Heart right ventricle (tissue), 16 donors: ENCODE results near the gene NOXA1. TPM values are rescaled to one million over a fixed set of nuclear protein-coding genes. Genes with fewer than 3 reads are reported as not detected.

Experiments used
- ATAC-seq, 8 donors: fragments of 200-7000 bp; cut with Tn5 transposase; one replicate each; pipeline ENCODE4 v1.9.1; 2020; ENCODE audit warnings: mild to moderate bottlenecking in 8 of 8, moderate library complexity in 8 of 8, moderate number of reproducible peaks in 1 of 8
- DNase-seq, 2 donors: peaks; one replicate each; pipeline ENCODE4 v3.0.0-alpha.2; 2020
- H3K27ac ChIP-seq, 10 donors: fragments of 200-600 bp; sonication (generic) in 2 of 10; one replicate each; pipeline versions ENCODE4 v1.5.0 to v1.8.0; 2020 to 2022; ENCODE audit warnings: mild to moderate bottlenecking in 3 of 10
- H3K27me3 ChIP-seq, 7 donors: fragments of 200-600 bp; one replicate each; pipeline ENCODE4 v1.8.0; 2021 to 2022; ENCODE audit warnings: mild to moderate bottlenecking in 2 of 7
- H3K36me3 ChIP-seq, 9 donors: fragments of 200-600 bp; sonication (generic) in 1 of 9; one replicate each; pipeline versions ENCODE4 v1.5.0 to v1.8.0; 2020 to 2022; ENCODE audit warnings: mild to moderate bottlenecking in 2 of 9
- H3K4me1 ChIP-seq, 9 donors: fragments of 200-600 bp; sonication (generic) in 1 of 9; one replicate each; pipeline versions ENCODE4 v1.5.0 to v1.8.0; 2020 to 2022; ENCODE audit warnings: mild to moderate bottlenecking in 4 of 9
- H3K4me3 ChIP-seq, 10 donors: fragments of 200-600 bp; sonication (generic) in 2 of 10; one replicate each; pipeline versions ENCODE4 v1.5.0 to v1.8.0; 2020 to 2022; ENCODE audit warnings: mild to moderate bottlenecking in 7 of 10, moderate library complexity in 2 of 10
- H3K9me3 ChIP-seq, 11 donors: fragments of 200-600 bp in 10 of 11; sonication (generic) in 2 of 11; one replicate each; pipeline versions ENCODE4 v1.5.0 to v1.8.0; 2013 to 2022; ENCODE audit warnings: mild to moderate bottlenecking in 2 of 11, control low read depth in 1 of 11, moderate library complexity in 1 of 11
- CTCF ChIP-seq, 9 donors: fragments of 200-600 bp; sonication (generic) in 2 of 9; IDR thresholded peaks; one replicate each; pipeline versions ENCODE4 v1.5.0 to v1.8.0; 2021 to 2022; ENCODE audit warnings: antibody characterized with exemption in 9 of 9, mild to moderate bottlenecking in 5 of 9, moderate library complexity in 1 of 9
- WGBS, 2 donors: extraction: QIAGEN DNeasy Blood & Tissue Kit; methylation state at CpG; one replicate each; pipeline ENCODE4 v1.1.7; 2013; ENCODE audit warnings: inconsistent platforms in 1 of 2; 5-methylcytosine and 5-hydroxymethylcytosine counted together
- intact Hi-C, 10 donors: fragments of 100-400 bp; cut with DNase I; formaldehyde crosslinking; loops; one replicate each; pipeline versions ENCODE4 v1.11.1 to v1.14.2; 2022
- polyA plus RNA-seq, 2 donors: library from polyadenylated mRNA; stranded (reverse); fragments of 200-250 nt; gene quantifications; one replicate each; pipeline ENCODE4 v1.2.3, GENCODE V29; 2013
- total RNA-seq, 10 donors: library from RNA; stranded (reverse); fragmentation: NEBNext Ultra II Directional in 3 of 10; extraction: Animal tissue kit (Norgen Biotek cat#: 25700) in 3 of 10; gene quantifications; one replicate each; pipeline versions ENCODE4 v1.2.1 to v1.2.4, GENCODE V29; 2021 to 2023
- donor health status: Arrhythmogenic right ventricular cardiomyopathy.
- donor health status: ischemic (EF 13 %, LVEDD 7.1; RV severe dilation, severe dysfunction).
- donor health status: healthy with polysubstance abuse.
- donor health status: DM: no; HTN: yes; CAD: no.
- donor health status: DM: no; HTN: no; CAD: no.
- donor health status: ischemic (EF 25% LVEDD 6.9; RV normal size, moderate dysfunction).
- donor health status: ischemic (EF 25% LVEDD 5.7; RV mildly dilated, moderate dysfunction).
- donor health status: healthy.
- donor health status: DM: yes; HTN: yes; CAD: no.
- donor health status: Ischemic cardiomyopathy.
- donor health status: ischemic (EF 35%, LVEDD 5.7; RV mildly dilated, moderate dysfunction).
- donor health status: nonischemic (EF 11% LVEDD 7.7; RV severe dilation, severe dysfunction).
- donor health status: DM: yes; HTN: yes; CAD: no.
- donor health status: PGD.
- donor health status: ischemic (EF 29% LVEDD 5.4; RV normal size, mild dysfunction).
- donor health status: nonischemic (EF 23%, LVEDD 6.1; RV moderate dilation, normal function).

Gene NOXA1
- total and polyA plus RNA-seq, 12 donors: 0.62 to 10.6 (median 3.0) TPM

GRCh38 chr9:137387114-137387890 lies 35.9 kb upstream of the NOXA1 start:
- peak; percentile 28 to 72 (median 58) for ATAC-seq
- peak overlapping the region in 4 of 10 donors; percentile 5 to 33 (median 28) for H3K4me3 ChIP-seq
- peaks cover 0 to 45% (median 23%) of the 10 kb centered on the region in 9 donors for H3K4me1 ChIP-seq
- intact Hi-C loops: loop anchor here in 1 of 10 donors (5.0 kb wide), 1 partner anchor 90 kb away; no protein-coding TSS in a partner anchor
- DNase-seq: no peak
- WGBS, 2 donors: 48 to 57% methylated on average over 34 of the region's 34 CpGs
- peak overlapping the region; percentile 44 to 95 (median 84) for H3K27ac ChIP-seq
- H3K27me3 ChIP-seq: no peaks in the 10 kb centered on the region
- no peaks in the 10 kb centered on the region for H3K9me3 ChIP-seq
- peaks cover 0 to 6% (median 0%) of the 10 kb centered on the region in 9 donors for H3K36me3 ChIP-seq
- TF ChIP-seq CTCF (IDR thresholded peaks at IDR 0.05): no peak

- H3K27ac ChIP-seq: peak overlapping the region; percentile 44 to 95 (median 84)
Observed at GRCh38 chr9:137387891-137388560, 35.2 kb upstream of the NOXA1 start.

GRCh38 chr9:137388589-137389427 lies 34.4 kb upstream of the NOXA1 start:
- H3K27ac ChIP-seq: peak overlapping the region in 8 of 10 donors; percentile 40 to 95 (median 84)
- TF ChIP-seq CTCF (IDR thresholded peaks at IDR 0.05): no peak
- ATAC-seq (no peak), DNase-seq (no peak)
- no peak overlapping the region for H3K4me3 ChIP-seq
- 84 to 85% methylated on average over 47 of the region's 47 CpGs for WGBS, 2 donors
- H3K9me3 ChIP-seq: no peaks in the 10 kb centered on the region
- no peaks in the 10 kb centered on the region for H3K27me3 ChIP-seq
- H3K36me3 ChIP-seq: peaks cover 0 to 7% (median 0%) of the 10 kb centered on the region in 9 donors
- intact Hi-C loops: loop anchor here in 1 of 10 donors (5.0 kb wide), 1 partner anchor 92 kb away; no protein-coding TSS in a partner anchor
- H3K4me1 ChIP-seq: peaks cover 0 to 45% (median 23%) of the 10 kb centered on the region in 9 donors

More at GRCh38 chr9:137387891-137388560, 35.2 kb upstream of the NOXA1 start:
- H3K4me1 ChIP-seq: peaks cover 0 to 45% (median 23%) of the 10 kb centered on the region in 9 donors
- no peaks in the 10 kb centered on the region for H3K9me3 ChIP-seq
- ATAC-seq (peak in 4 of 8 donors; percentile 12 to 47 (median 22)), DNase-seq (no peak)
- H3K36me3 ChIP-seq: peaks cover 0 to 7% (median 0%) of the 10 kb centered on the region in 9 donors
- WGBS, 2 donors: 70 to 75% methylated on average over 26 of the region's 26 CpGs
- H3K27me3 ChIP-seq: no peaks in the 10 kb centered on the region
- intact Hi-C loops: loop anchor here in 1 of 10 donors (5.0 kb wide), 1 partner anchor 91 kb away; no protein-coding TSS in a partner anchor
- no peak for TF ChIP-seq CTCF (IDR thresholded peaks at IDR 0.05)
- peak overlapping the region in 4 of 10 donors; percentile 5 to 33 (median 28) for H3K4me3 ChIP-seq
